ENCODE results near the gene LSM10.

- TF ChIP-seq CTCF (IDR thresholded peaks at IDR 0.05), result no peak
- TF ChIP-seq POLR2A (IDR thresholded peaks at IDR 0.05), result no peak
These were observed 20.2 kb upstream of the LSM10 start for GRCh38 chr1:36417931-36418330.

Measured in heart left ventricle (tissue), 13 donors.